HepG2 (cell line): ENCODE results near the gene FYTTD1. TPM values are rescaled to one million over a fixed set of nuclear protein-coding genes. Genes with fewer than 3 reads are reported as not detected.
A peak's percentile ranks its signal among the peaks of the same experiment; 100 is the strongest.

ENCODE experiments used
- ARNT2 ChIP-seq: sonication (generic); formaldehyde crosslinking; IDR thresholded peaks from 2 replicates; pipeline ENCODE4 v1.8.0; 2022; ENCODE audit warnings: mild to moderate bottlenecking, low read depth, missing genetic modification reagents, moderate library complexity
- EHMT2 ChIP-seq: fragments of 200-600 bp; sonication (generic); IDR thresholded peaks from 2 replicates; pipeline ENCODE4 v1.7.0; 2017; ENCODE audit warnings: antibody characterized with exemption, low read depth, low read length, borderline replicate concordance
- FOXK1 ChIP-seq: sonication (generic); formaldehyde crosslinking; IDR thresholded peaks from 2 replicates; pipeline ENCODE4 v1.4.0; 2020; ENCODE audit warnings: low read depth, missing genetic modification reagents, borderline replicate concordance
- GTF3A ChIP-seq: sonication (generic); formaldehyde crosslinking; conservative IDR thresholded peaks from 2 replicates; pipeline ENCODE4 v1.4.0; 2020; ENCODE audit warnings: mild to moderate bottlenecking, missing genetic modification reagents
- HNF4G ChIP-seq, 2 experiments: sonication (generic) in 1 of 2; formaldehyde crosslinking in 1 of 2; IDR thresholded peaks; 2 replicates each; pipeline versions ENCODE4 v1.4.0 to v1.6.1; 2011 to 2020; ENCODE audit warnings: borderline replicate concordance in 2 of 2, low read depth in 2 of 2, mild to moderate bottlenecking in 2 of 2, low read length in 1 of 2, missing genetic modification reagents in 1 of 2, moderate library complexity in 1 of 2
- KDM3A ChIP-seq: IDR thresholded peaks from 2 replicates; pipeline ENCODE4 v1.6.1; 2018; ENCODE audit warnings: low read depth, missing compliant biosample characterization
- KMT2A ChIP-seq: sonication (generic); formaldehyde crosslinking; IDR thresholded peaks from 2 replicates; pipeline ENCODE4 v1.4.0; 2020; ENCODE audit warnings: missing genetic modification reagents
- MATR3 ChIP-seq: sonication (generic); formaldehyde crosslinking; IDR thresholded peaks from 2 replicates; pipeline ENCODE4 v1.4.0; 2020; ENCODE audit warnings: missing genetic modification reagents
- MED13 ChIP-seq: sonication (generic); formaldehyde crosslinking; IDR thresholded peaks from 2 replicates; pipeline ENCODE4 v1.5.0; 2020; ENCODE audit warnings: missing genetic modification reagents
- NFIB ChIP-seq: sonication (generic); formaldehyde crosslinking; IDR thresholded peaks from 2 replicates; pipeline ENCODE4 v1.9.0; 2021; ENCODE audit warnings: missing genetic modification reagents, mild to moderate bottlenecking, borderline replicate concordance
- PITX1 ChIP-seq: sonication (generic); formaldehyde crosslinking; IDR thresholded peaks from 2 replicates; pipeline ENCODE4 v1.5.1; 2020; ENCODE audit warnings: mild to moderate bottlenecking, missing genetic modification reagents
- POGZ ChIP-seq: sonication (generic); formaldehyde crosslinking; IDR thresholded peaks from 2 replicates; pipeline ENCODE4 v1.4.0; 2020; ENCODE audit warnings: mild to moderate bottlenecking, missing genetic modification reagents
- POLR2AphosphoS5 ChIP-seq: IDR thresholded peaks from 2 replicates; pipeline ENCODE4 v1.6.1; 2012; ENCODE audit warnings: low read depth, low read length
- RARA ChIP-seq: IDR thresholded peaks from 2 replicates; pipeline ENCODE4 v1.6.1; 2016; ENCODE audit warnings: missing genetic modification reagents, missing compliant biosample characterization
- SRF ChIP-seq: IDR thresholded peaks from 2 replicates; pipeline ENCODE4 v1.6.1; 2011; ENCODE audit warnings: mild to moderate bottlenecking, low read depth, low read length, moderate library complexity
- XBP1 ChIP-seq: sonication (generic); formaldehyde crosslinking; IDR thresholded peaks from 2 replicates; pipeline ENCODE4 v1.5.0; 2020; ENCODE audit warnings: missing genetic modification reagents
- ZNF17 ChIP-seq: sonication (generic); formaldehyde crosslinking; IDR thresholded peaks from 2 replicates; pipeline ENCODE4 v1.5.0; 2020; ENCODE audit warnings: mild to moderate bottlenecking, missing genetic modification reagents
- ZNF460 ChIP-seq: sonication (generic); formaldehyde crosslinking; IDR thresholded peaks from 2 replicates; pipeline ENCODE4 v1.5.1; 2020; ENCODE audit warnings: missing genetic modification reagents, mild to moderate bottlenecking, borderline replicate concordance
- ZNF547 ChIP-seq: sonication (generic); formaldehyde crosslinking; IDR thresholded peaks from 2 replicates; pipeline ENCODE4 v1.5.1; 2020; ENCODE audit warnings: mild to moderate bottlenecking, missing genetic modification reagents
- ZNF644 ChIP-seq: IDR thresholded peaks from 2 replicates; pipeline ENCODE4 v1.6.1; 2016; ENCODE audit warnings: low read depth
- ZSCAN9 ChIP-seq: IDR thresholded peaks from 2 replicates; pipeline ENCODE4 v1.6.1; 2016; ENCODE audit warnings: borderline replicate concordance
- polyA plus RNA-seq, 8 experiments: library from polyadenylated mRNA; depleted of rRNA in 3 of 8; stranded (reverse) in 7 of 8; unstranded in 1 of 8; fragments of >200 nt; fragmentation: Illumina TruSeq in 4 of 8; extraction: Trizol in 4 of 8; gene quantifications; 2 replicates each; pipeline versions ENCODE4 v1.2.1 to v1.2.3, GENCODE V29; 2011 to 2016; ENCODE audit warnings: low read depth in 4 of 8, missing spikeins in 1 of 8, mixed read lengths in 1 of 8; ENCODE audit not compliant: insufficient read depth in 1 of 8
- total RNA-seq, 5 experiments: library from RNA; depleted of rRNA; stranded (reverse); fragments of >200 nt; fragmentation: Illumina TruSeq; extraction: Trizol; gene quantifications; 2 replicates each; pipeline ENCODE4 v1.2.3, GENCODE V29; 2016; ENCODE audit warnings: low read depth in 1 of 5
- TF ChIP-seq, protein P1 (sequence below): sonication (generic); formaldehyde crosslinking; IDR thresholded peaks from 2 replicates; pipeline ENCODE4 v1.8.0; 2022; ENCODE audit warnings: missing genetic modification reagents, mild to moderate bottlenecking, borderline replicate concordance
- TF ChIP-seq, protein P2 (sequence below): sonication (generic); formaldehyde crosslinking; IDR thresholded peaks from 2 replicates; pipeline ENCODE4 v1.8.0; 2022; ENCODE audit warnings: missing genetic modification reagents, low read depth, mild to moderate bottlenecking, borderline replicate concordance
- TF ChIP-seq, protein P3 (sequence below): sonication (generic); formaldehyde crosslinking; IDR thresholded peaks from 2 replicates; pipeline ENCODE4 v1.5.0; 2020; ENCODE audit warnings: missing genetic modification reagents
- TF ChIP-seq, protein P4 (sequence below): sonication (generic); formaldehyde crosslinking; conservative IDR thresholded peaks from 2 replicates; pipeline ENCODE4 v1.4.0; 2020; ENCODE audit warnings: missing genetic modification reagents
- TF ChIP-seq, protein P5 (sequence below): sonication (generic); formaldehyde crosslinking; IDR thresholded peaks from 2 replicates; pipeline ENCODE4 v1.4.0; 2020; ENCODE audit warnings: missing genetic modification reagents

The FYTTD1 gene
- total and polyA plus RNA-seq, 2 of the 13 experiments (the other 11 are each of a cell fraction or from before 2014, with no cell fraction given): 6.5 to 28.8 TPM

DNA sequence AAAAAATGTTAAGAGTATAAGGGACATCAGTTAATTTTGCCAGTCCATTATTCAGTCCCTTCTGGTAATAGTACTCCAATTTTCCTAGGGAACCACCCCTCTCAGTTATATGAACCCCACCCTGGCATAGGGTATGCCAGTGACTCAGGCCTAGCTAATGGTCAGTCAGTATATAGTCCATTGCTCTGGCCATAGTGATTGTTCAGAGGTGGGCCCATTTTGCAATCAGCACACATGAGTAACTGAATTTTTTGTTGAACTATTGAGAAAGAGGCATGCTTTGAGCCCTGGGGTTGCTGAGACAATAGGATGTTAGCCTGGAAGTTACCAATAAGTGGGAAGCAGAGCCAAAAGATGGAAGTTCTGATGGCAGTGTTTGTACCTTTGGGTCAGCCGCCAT lies 45.5 kb downstream of the FYTTD1 start (continued):
- TF ChIP-seq, protein P1, sequence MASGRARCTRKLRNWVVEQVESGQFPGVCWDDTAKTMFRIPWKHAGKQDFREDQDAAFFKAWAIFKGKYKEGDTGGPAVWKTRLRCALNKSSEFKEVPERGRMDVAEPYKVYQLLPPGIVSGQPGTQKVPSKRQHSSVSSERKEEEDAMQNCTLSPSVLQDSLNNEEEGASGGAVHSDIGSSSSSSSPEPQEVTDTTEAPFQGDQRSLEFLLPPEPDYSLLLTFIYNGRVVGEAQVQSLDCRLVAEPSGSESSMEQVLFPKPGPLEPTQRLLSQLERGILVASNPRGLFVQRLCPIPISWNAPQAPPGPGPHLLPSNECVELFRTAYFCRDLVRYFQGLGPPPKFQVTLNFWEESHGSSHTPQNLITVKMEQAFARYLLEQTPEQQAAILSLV (CRISPR knock-in tag): no peak
- no peak for TF ChIP-seq ZNF460
- TF ChIP-seq, protein P2, sequence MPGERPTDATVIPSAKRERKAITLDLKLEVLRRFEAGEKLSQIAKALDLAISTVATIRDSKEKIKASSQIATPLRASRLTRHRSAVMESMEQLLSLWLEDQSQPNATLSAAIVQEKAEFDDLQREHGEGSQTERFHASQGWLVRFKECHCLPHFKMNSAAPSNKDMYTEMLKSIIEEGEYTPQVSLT: no peak
- TF ChIP-seq SRF: no peak
- TF ChIP-seq ZNF547 (CRISPR knock-in tag): no peak
- TF ChIP-seq ZNF17 (CRISPR knock-in tag): no peak
- TF ChIP-seq POGZ (CRISPR knock-in tag): no peak
- no peak for TF ChIP-seq XBP1 (CRISPR knock-in tag)
- TF ChIP-seq KDM3A (CRISPR knock-in tag): no peak
- TF ChIP-seq POLR2AphosphoS5: no peak
- TF ChIP-seq HNF4G (IDR thresholded peaks at IDR 0.05; ENCODE audit: borderline replicate concordance, low read depth, low read length): peak; percentile 29; the same call in 1 of the 2 replicates
- TF ChIP-seq HNF4G (CRISPR knock-in tag; IDR thresholded peaks at IDR 0.05; ENCODE audit: borderline replicate concordance, low read depth): no peak
- no peak for TF ChIP-seq KMT2A (CRISPR knock-in tag)
- TF ChIP-seq, protein P3, sequence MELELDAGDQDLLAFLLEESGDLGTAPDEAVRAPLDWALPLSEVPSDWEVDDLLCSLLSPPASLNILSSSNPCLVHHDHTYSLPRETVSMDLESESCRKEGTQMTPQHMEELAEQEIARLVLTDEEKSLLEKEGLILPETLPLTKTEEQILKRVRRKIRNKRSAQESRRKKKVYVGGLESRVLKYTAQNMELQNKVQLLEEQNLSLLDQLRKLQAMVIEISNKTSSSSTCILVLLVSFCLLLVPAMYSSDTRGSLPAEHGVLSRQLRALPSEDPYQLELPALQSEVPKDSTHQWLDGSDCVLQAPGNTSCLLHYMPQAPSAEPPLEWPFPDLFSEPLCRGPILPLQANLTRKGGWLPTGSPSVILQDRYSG (CRISPR knock-in tag): no peak
- no peak for TF ChIP-seq PITX1
- TF ChIP-seq, protein P4, sequence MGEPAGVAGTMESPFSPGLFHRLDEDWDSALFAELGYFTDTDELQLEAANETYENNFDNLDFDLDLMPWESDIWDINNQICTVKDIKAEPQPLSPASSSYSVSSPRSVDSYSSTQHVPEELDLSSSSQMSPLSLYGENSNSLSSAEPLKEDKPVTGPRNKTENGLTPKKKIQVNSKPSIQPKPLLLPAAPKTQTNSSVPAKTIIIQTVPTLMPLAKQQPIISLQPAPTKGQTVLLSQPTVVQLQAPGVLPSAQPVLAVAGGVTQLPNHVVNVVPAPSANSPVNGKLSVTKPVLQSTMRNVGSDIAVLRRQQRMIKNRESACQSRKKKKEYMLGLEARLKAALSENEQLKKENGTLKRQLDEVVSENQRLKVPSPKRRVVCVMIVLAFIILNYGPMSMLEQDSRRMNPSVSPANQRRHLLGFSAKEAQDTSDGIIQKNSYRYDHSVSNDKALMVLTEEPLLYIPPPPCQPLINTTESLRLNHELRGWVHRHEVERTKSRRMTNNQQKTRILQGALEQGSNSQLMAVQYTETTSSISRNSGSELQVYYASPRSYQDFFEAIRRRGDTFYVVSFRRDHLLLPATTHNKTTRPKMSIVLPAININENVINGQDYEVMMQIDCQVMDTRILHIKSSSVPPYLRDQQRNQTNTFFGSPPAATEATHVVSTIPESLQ (CRISPR knock-in tag): no peak
- peak; percentile 76 for TF ChIP-seq ZNF644 (CRISPR knock-in tag)
- TF ChIP-seq RARA: 0 out of 2 replicates have a peak, but pooled peaks have one; percentile 14
- TF ChIP-seq ARNT2 (CRISPR knock-in tag): no peak
- TF ChIP-seq MED13 (CRISPR knock-in tag): no peak
- no peak for TF ChIP-seq FOXK1 (CRISPR knock-in tag)
- no peak for TF ChIP-seq EHMT2
- no peak for TF ChIP-seq NFIB (CRISPR knock-in tag)
- no peak for TF ChIP-seq MATR3 (CRISPR knock-in tag)
- TF ChIP-seq ZSCAN9: no peak
- TF ChIP-seq, protein P5, sequence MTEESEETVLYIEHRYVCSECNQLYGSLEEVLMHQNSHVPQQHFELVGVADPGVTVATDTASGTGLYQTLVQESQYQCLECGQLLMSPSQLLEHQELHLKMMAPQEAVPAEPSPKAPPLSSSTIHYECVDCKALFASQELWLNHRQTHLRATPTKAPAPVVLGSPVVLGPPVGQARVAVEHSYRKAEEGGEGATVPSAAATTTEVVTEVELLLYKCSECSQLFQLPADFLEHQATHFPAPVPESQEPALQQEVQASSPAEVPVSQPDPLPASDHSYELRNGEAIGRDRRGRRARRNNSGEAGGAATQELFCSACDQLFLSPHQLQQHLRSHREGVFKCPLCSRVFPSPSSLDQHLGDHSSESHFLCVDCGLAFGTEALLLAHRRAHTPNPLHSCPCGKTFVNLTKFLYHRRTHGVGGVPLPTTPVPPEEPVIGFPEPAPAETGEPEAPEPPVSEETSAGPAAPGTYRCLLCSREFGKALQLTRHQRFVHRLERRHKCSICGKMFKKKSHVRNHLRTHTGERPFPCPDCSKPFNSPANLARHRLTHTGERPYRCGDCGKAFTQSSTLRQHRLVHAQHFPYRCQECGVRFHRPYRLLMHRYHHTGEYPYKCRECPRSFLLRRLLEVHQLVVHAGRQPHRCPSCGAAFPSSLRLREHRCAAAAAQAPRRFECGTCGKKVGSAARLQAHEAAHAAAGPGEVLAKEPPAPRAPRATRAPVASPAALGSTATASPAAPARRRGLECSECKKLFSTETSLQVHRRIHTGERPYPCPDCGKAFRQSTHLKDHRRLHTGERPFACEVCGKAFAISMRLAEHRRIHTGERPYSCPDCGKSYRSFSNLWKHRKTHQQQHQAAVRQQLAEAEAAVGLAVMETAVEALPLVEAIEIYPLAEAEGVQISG (CRISPR knock-in tag): no peak
- no peak for TF ChIP-seq GTF3A (CRISPR knock-in tag)
